Caco-2 (cell line): ENCODE results near the gene AK2. TPM values are rescaled to one million over a fixed set of nuclear protein-coding genes. Genes with fewer than 3 reads are reported as not detected.

ENCODE experiments used
- BruUV-seq: library from RNA; stranded (reverse); fragments of 400-500 nt; replicated peaks from 2 replicates; lab custom pipeline; 2021; lab: Mats Ljungman, UMichigan
- CTCF ChIA-PET: fragments of 300-600 bp; sonication (Branson Sonifier 250); formaldehyde crosslinking; loops from one replicate; lab custom pipeline; 2022; ENCODE audit warnings: antibody characterized with exemption; lab: Charles Lee
- POLR2A ChIA-PET: fragments of 300-600 bp; sonication (Branson Sonifier 250); formaldehyde crosslinking; loops from one replicate; lab custom pipeline; 2022; ENCODE audit warnings: antibody characterized with exemption; lab: Charles Lee
- DNase-seq, 2 experiments: peaks; one replicate each; pipeline versions ENCODE4 v3.0.0 to v3.0.0-alpha.2; 2020 to 2022
- H3K27me3 ChIP-seq: replicated peaks from 2 replicates; pipeline ENCODE4 v1.6.0; 2011; ENCODE audit warnings: low read length; ENCODE audit not compliant: control insufficient read depth, insufficient read depth
- H3K36me3 ChIP-seq: 2 replicates; pipeline ENCODE4 v1.5.1; 2011; ENCODE audit warnings: low read length; ENCODE audit not compliant: control insufficient read depth, insufficient read depth
- H3K4me1 ChIP-seq: fragments of 250-450 bp; sonication (Bioruptor Pico); 2 replicates; pipeline ENCODE4 v1.5.1; 2020; ENCODE audit warnings: mild to moderate bottlenecking
- H3K4me3 ChIP-seq: 2 replicates; pipeline ENCODE4 v1.5.1; 2011; ENCODE audit warnings: low read depth, mild to moderate bottlenecking, control low read depth, low read length
- H3K9me3 ChIP-seq: fragments of 250-450 bp; sonication (Bioruptor Pico); 2 replicates; pipeline ENCODE4 v1.5.1; 2020; ENCODE audit warnings: mild to moderate bottlenecking, moderate library complexity
- H3K27ac Mint-ChIP-seq: one replicate; pipeline ENCODE4 v1.8.0; 2022; ENCODE audit warnings: mixed read lengths; ENCODE audit not compliant: unreplicated experiment
- H3K27me3 Mint-ChIP-seq: one replicate; pipeline ENCODE4 v1.8.0; 2022; ENCODE audit warnings: mixed read lengths; ENCODE audit not compliant: insufficient read depth, unreplicated experiment
- H3K36me3 Mint-ChIP-seq: one replicate; pipeline ENCODE4 v1.8.0; 2022; ENCODE audit warnings: mild to moderate bottlenecking, mixed read lengths; ENCODE audit not compliant: insufficient read depth, unreplicated experiment
- H3K4me1 Mint-ChIP-seq: one replicate; pipeline ENCODE4 v1.8.0; 2022; ENCODE audit warnings: low read depth, mixed read lengths; ENCODE audit not compliant: unreplicated experiment
- H3K4me3 Mint-ChIP-seq: one replicate; pipeline ENCODE4 v1.8.0; 2022; ENCODE audit warnings: mild to moderate bottlenecking, moderate library complexity, mixed read lengths; ENCODE audit not compliant: unreplicated experiment
- H3K9me3 Mint-ChIP-seq: one replicate; pipeline ENCODE4 v1.8.0; 2022; ENCODE audit warnings: mixed read lengths; ENCODE audit not compliant: unreplicated experiment
- intact Hi-C: fragments of 100-400 bp; cut with micrococcal nuclease; formaldehyde crosslinking; loops from one replicate; pipeline ENCODE4 v1.10.0; 2022; ENCODE audit not compliant: unreplicated experiment
- total RNA-seq: library from RNA; stranded (reverse); gene quantifications from 2 replicates; pipeline ENCODE4 v1.2.3, GENCODE V29; 2022
- TF ChIP-seq, protein P1 (sequence below), 2 experiments: fragments of 200-600 bp in 1 of 2; IDR thresholded peaks; 1 replicate in 1 of 2; 2 replicates in 1 of 2; pipeline versions ENCODE4 v1.5.1 to v1.8.0; 2011 to 2022; ENCODE audit warnings: antibody characterized with exemption in 1 of 2, control low read depth in 1 of 2, inconsistent platforms in 1 of 2, low read depth in 1 of 2, low read length in 1 of 2, mild to moderate bottlenecking in 1 of 2, moderate library complexity in 1 of 2; ENCODE audit not compliant: insufficient read depth in 1 of 2, severe bottlenecking in 1 of 2, unreplicated experiment in 1 of 2

Gene AK2
- total RNA-seq, 1 experiment from 2014 or later: 127 TPM

DNA sequence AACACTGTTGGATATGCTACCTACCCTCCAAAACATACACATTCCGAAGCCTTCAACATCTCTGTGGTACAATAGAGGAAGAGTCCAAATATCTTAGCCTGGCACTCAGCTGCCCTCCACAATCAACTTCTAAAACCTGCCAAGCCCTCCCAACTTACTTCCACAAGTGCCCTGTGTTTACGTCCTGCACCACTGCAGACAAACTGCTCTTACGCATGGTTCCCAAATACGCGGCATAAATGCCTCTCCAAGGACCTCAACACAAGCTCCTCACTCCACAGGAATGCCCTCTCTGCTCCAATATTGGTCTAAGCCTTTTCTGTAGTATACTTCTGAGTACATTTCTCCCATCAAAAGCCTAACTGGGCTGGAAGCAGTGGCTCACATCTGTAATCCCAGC, 6.8 kb downstream of the AK2 start:
- TF ChIP-seq, protein P1, sequence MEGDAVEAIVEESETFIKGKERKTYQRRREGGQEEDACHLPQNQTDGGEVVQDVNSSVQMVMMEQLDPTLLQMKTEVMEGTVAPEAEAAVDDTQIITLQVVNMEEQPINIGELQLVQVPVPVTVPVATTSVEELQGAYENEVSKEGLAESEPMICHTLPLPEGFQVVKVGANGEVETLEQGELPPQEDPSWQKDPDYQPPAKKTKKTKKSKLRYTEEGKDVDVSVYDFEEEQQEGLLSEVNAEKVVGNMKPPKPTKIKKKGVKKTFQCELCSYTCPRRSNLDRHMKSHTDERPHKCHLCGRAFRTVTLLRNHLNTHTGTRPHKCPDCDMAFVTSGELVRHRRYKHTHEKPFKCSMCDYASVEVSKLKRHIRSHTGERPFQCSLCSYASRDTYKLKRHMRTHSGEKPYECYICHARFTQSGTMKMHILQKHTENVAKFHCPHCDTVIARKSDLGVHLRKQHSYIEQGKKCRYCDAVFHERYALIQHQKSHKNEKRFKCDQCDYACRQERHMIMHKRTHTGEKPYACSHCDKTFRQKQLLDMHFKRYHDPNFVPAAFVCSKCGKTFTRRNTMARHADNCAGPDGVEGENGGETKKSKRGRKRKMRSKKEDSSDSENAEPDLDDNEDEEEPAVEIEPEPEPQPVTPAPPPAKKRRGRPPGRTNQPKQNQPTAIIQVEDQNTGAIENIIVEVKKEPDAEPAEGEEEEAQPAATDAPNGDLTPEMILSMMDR (IDR thresholded peaks at IDR 0.05; ENCODE audit: insufficient read depth in 1 of 2, low read depth in 1 of 2, low read length in 1 of 2, severe bottlenecking in 1 of 2, unreplicated experiment in 1 of 2): no peak
- no peak overlapping the region for H3K4me3 Mint-ChIP-seq
- no peak for DNase-seq
- BruUV-seq: no TSS peak
- no peaks in the 10 kb centered on the region for H3K4me1 Mint-ChIP-seq
- POLR2A ChIA-PET: no interaction called here
- CTCF ChIA-PET: no interaction called here
- 0 out of 2 replicates have a peak, but pooled peaks cover 5% of the 10 kb centered on the region for H3K4me1 ChIP-seq
- no peaks in the 10 kb centered on the region for H3K9me3 ChIP-seq
- H3K36me3 ChIP-seq: no peaks in the 10 kb centered on the region
- no peaks in the 10 kb centered on the region for H3K9me3 Mint-ChIP-seq
- no peaks in the 10 kb centered on the region for H3K27me3 Mint-ChIP-seq
- H3K27ac Mint-ChIP-seq: no peak overlapping the region
- no peaks in the 10 kb centered on the region for H3K27me3 ChIP-seq
- peaks cover 34% of the 10 kb centered on the region for H3K36me3 Mint-ChIP-seq
- intact Hi-C loops: no loop called here
- no peak overlapping the region for H3K4me3 ChIP-seq

DNA sequence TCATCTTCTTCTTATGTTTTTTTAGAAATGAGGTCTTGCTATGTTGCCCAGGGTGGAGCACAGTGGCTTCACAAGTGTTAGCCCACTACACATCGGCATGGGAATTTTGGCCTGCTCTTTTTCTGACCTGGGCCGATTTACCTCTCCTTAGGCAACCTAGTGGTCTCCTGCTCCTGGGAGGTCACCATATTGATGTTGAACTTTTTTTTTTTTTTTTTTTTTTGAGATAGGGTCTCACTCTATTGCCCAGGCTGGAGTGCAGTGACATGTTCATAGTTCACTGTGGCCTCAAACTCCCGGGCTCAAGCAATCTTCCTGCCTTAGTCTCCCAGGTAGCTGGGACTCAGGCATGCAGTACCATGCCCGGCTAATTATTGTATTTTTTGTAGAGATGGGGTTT, 7.5 kb downstream of the AK2 start:
- H3K36me3 Mint-ChIP-seq: peaks cover 32% of the 10 kb centered on the region
- TF ChIP-seq, protein P1 (IDR thresholded peaks at IDR 0.05; ENCODE audit: insufficient read depth in 1 of 2, low read depth in 1 of 2, low read length in 1 of 2, severe bottlenecking in 1 of 2, unreplicated experiment in 1 of 2): no peak
- no peak overlapping the region for H3K4me3 Mint-ChIP-seq
- CTCF ChIA-PET: no interaction called here
- BruUV-seq: no TSS peak
- no peaks in the 10 kb centered on the region for H3K27me3 Mint-ChIP-seq
- no peaks in the 10 kb centered on the region for H3K4me1 Mint-ChIP-seq
- intact Hi-C loops: no loop called here
- Histone ChIP-seq H3K4me1 (0 out of 2 replicates have a peak, but pooled peaks cover 5% of the 10 kb centered on the region), H3K27me3 (no peaks in the 10 kb centered on the region), H3K4me3 (no peak overlapping the region), H3K36me3 (no peaks in the 10 kb centered on the region), H3K9me3 (no peaks in the 10 kb centered on the region)
- POLR2A ChIA-PET: no interaction called here
- H3K27ac Mint-ChIP-seq: no peak overlapping the region
- H3K9me3 Mint-ChIP-seq: no peaks in the 10 kb centered on the region
- DNase-seq: no peak

DNA sequence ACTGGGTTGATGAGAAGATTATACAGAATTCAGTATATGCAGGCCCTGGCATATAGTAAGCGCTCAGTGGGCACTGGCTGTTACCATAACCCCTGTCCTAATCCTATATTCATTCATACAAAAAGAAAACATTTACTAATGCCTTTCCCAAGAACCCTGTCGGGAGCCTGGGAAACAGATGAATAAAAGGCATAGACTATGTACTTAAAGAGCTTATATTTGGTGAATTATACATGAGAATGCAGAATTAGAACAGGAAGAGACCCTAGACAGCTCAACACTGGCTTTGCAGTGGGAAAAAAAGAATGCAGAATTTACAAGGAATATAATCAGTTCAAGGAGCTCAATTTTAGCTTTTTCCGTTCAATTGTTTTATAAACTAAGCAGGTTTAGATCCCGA, 10.9 kb downstream of the AK2 start:
- H3K4me1 Mint-ChIP-seq: peaks cover 20% of the 10 kb centered on the region
- BruUV-seq: no TSS peak
- no peaks in the 10 kb centered on the region for H3K9me3 Mint-ChIP-seq
- CTCF ChIA-PET: no interaction called here
- POLR2A ChIA-PET: no interaction called here
- intact Hi-C loops: no loop called here
- Histone ChIP-seq H3K9me3 (no peaks in the 10 kb centered on the region), H3K36me3 (no peaks in the 10 kb centered on the region), H3K4me1 (peaks cover 30% of the 10 kb centered on the region), H3K27me3 (no peaks in the 10 kb centered on the region), H3K4me3 (no peak overlapping the region)
- H3K36me3 Mint-ChIP-seq: peaks cover 33% of the 10 kb centered on the region
- no peak overlapping the region for H3K27ac Mint-ChIP-seq
- no peaks in the 10 kb centered on the region for H3K27me3 Mint-ChIP-seq
- no peak overlapping the region for H3K4me3 Mint-ChIP-seq
- TF ChIP-seq, protein P1 (IDR thresholded peaks at IDR 0.05; ENCODE audit: insufficient read depth in 1 of 2, low read depth in 1 of 2, low read length in 1 of 2, severe bottlenecking in 1 of 2, unreplicated experiment in 1 of 2): no peak
- no peak for DNase-seq
